PC-9 (cell line): Measurements from ENCODE around the gene EP400.

Source experiments
- EZH2 ChIP-seq: fragments of 200-600 bp; sonication (generic); IDR thresholded peaks from 2 replicates; pipeline ENCODE4 v1.8.0; 2017; ENCODE audit warnings: antibody characterized with exemption, low read depth
- TF ChIP-seq, protein P1 (sequence below): fragments of 200-600 bp; sonication (generic); conservative IDR thresholded peaks from 2 replicates; pipeline ENCODE4 v1.6.1; 2017; ENCODE audit warnings: mixed run types, antibody characterized with exemption, mild to moderate bottlenecking, moderate library complexity

- TF ChIP-seq, protein P1, sequence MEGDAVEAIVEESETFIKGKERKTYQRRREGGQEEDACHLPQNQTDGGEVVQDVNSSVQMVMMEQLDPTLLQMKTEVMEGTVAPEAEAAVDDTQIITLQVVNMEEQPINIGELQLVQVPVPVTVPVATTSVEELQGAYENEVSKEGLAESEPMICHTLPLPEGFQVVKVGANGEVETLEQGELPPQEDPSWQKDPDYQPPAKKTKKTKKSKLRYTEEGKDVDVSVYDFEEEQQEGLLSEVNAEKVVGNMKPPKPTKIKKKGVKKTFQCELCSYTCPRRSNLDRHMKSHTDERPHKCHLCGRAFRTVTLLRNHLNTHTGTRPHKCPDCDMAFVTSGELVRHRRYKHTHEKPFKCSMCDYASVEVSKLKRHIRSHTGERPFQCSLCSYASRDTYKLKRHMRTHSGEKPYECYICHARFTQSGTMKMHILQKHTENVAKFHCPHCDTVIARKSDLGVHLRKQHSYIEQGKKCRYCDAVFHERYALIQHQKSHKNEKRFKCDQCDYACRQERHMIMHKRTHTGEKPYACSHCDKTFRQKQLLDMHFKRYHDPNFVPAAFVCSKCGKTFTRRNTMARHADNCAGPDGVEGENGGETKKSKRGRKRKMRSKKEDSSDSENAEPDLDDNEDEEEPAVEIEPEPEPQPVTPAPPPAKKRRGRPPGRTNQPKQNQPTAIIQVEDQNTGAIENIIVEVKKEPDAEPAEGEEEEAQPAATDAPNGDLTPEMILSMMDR, result no peak
- no peak for TF ChIP-seq EZH2
Observed at GRCh38 chr12:132061197-132061596, 111.5 kb downstream of the EP400 start.
